ENCODE measurements around the gene LRRC27. TPM values are rescaled to one million over a fixed set of nuclear protein-coding genes. Genes with fewer than 3 reads are reported as not detected.

LRRC27 gene
- total RNA-seq, 1 experiment from 2014 or later, result 4.1 TPM

DNA sequence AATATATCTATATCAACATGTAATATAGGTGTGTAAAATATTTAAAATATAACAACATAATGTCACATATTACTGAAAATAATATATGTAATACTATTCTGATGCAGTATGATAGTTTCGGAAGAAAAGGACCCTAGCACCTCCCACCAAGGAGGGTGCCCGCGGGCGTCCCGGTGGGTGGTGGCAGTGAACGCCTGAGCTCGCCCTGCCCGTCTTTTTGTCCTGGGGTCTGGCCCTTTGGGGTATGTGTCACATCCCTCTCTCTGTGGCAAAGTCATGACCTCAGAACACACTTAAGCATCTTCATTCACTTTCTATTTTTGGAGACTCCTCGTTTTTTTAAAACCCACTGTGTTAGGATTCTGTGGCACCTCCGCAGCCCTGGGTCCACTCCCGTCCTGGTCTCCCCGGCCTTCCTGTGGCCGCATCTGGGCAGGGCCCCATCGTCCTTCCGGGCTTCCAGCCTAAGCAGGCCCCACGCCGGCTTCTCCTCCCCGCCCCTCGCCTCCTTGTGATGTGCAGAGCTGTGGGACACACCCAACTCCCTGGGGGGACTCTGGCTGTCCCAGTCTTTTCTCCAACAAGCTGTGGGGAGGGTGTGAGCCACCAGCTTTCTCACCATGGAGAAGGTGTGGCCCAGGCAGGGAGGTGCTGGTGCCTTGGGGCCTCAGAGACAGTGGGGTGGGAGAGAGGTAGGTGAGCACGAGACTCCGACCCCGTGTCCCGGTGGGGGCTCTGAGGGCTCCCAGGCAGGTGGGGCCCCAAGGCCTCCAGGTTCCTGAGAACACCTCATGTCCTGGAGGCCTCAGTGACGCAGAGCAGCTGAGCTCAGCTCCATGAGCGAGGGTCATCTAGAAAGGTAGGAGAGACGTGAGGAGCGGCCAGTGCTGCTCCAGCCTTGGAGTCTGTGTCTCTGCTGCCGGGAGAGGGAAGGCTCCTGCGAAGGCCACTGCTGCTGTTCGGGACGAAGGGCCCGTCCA lies 81.5 kb downstream of the LRRC27 start:
- no peaks in the 10 kb centered on the region for H3K27me3 ChIP-seq (ENCODE audit: insufficient read depth, low read length)
- no peaks in the 10 kb centered on the region for H4K20me1 ChIP-seq (ENCODE audit: insufficient read depth)
- ChIA-PET CTCF (no interaction called here), POLR2A (no interaction called here), RAD21 (ENCODE audit: low non-redundant PET in 1 of 2, low total read pairs in 2 of 2, uncharacterized antibody in 2 of 2, unreplicated experiment in 2 of 2) (no interaction called here)
- BruUV-seq (replicated peaks), result no TSS peak
- peaks cover 31% of the 10 kb centered on the region; the same call in 1 of the 2 replicates for H3K79me2 ChIP-seq (ENCODE audit: insufficient read depth, low read length)
- H3K4me2 ChIP-seq (ENCODE audit: low read length), result no peak overlapping the region
- no peak overlapping the region for H3K4me3 ChIP-seq (replicated peaks in 1 of 2; ENCODE audit: low read depth in 1 of 2, low read length in 2 of 2)
- H3K27ac ChIP-seq (ENCODE audit: low read depth, low read length), result no peak overlapping the region
- intact Hi-C loops (cut with micrococcal nuclease), result no loop called here
- DNase-seq (ENCODE audit: low read depth, low spot score) (no peak), ATAC-seq (no peak)
- TF ChIP-seq JUND (IDR thresholded peaks at IDR 0.05), result no peak
- TF ChIP-seq, protein P1, sequence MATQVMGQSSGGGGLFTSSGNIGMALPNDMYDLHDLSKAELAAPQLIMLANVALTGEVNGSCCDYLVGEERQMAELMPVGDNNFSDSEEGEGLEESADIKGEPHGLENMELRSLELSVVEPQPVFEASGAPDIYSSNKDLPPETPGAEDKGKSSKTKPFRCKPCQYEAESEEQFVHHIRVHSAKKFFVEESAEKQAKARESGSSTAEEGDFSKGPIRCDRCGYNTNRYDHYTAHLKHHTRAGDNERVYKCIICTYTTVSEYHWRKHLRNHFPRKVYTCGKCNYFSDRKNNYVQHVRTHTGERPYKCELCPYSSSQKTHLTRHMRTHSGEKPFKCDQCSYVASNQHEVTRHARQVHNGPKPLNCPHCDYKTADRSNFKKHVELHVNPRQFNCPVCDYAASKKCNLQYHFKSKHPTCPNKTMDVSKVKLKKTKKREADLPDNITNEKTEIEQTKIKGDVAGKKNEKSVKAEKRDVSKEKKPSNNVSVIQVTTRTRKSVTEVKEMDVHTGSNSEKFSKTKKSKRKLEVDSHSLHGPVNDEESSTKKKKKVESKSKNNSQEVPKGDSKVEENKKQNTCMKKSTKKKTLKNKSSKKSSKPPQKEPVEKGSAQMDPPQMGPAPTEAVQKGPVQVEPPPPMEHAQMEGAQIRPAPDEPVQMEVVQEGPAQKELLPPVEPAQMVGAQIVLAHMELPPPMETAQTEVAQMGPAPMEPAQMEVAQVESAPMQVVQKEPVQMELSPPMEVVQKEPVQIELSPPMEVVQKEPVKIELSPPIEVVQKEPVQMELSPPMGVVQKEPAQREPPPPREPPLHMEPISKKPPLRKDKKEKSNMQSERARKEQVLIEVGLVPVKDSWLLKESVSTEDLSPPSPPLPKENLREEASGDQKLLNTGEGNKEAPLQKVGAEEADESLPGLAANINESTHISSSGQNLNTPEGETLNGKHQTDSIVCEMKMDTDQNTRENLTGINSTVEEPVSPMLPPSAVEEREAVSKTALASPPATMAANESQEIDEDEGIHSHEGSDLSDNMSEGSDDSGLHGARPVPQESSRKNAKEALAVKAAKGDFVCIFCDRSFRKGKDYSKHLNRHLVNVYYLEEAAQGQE (IDR thresholded peaks at IDR 0.05; ENCODE audit: low read depth), result no peak
- no peak for TF ChIP-seq RAD21 (IDR thresholded peaks at IDR 0.05; ENCODE audit: low read depth)
- TF ChIP-seq, protein P2, sequence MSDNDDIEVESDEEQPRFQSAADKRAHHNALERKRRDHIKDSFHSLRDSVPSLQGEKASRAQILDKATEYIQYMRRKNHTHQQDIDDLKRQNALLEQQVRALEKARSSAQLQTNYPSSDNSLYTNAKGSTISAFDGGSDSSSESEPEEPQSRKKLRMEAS (IDR thresholded peaks at IDR 0.05), result no peak
- no peak for TF ChIP-seq POLR2AphosphoS5 (IDR thresholded peaks at IDR 0.05; ENCODE audit: low read depth, low read length)
- no peak for TF ChIP-seq POLR2A (IDR thresholded peaks at IDR 0.05; ENCODE audit: borderline replicate concordance, extremely low read depth, insufficient read depth, insufficient read length)
- TF ChIP-seq, protein P3, sequence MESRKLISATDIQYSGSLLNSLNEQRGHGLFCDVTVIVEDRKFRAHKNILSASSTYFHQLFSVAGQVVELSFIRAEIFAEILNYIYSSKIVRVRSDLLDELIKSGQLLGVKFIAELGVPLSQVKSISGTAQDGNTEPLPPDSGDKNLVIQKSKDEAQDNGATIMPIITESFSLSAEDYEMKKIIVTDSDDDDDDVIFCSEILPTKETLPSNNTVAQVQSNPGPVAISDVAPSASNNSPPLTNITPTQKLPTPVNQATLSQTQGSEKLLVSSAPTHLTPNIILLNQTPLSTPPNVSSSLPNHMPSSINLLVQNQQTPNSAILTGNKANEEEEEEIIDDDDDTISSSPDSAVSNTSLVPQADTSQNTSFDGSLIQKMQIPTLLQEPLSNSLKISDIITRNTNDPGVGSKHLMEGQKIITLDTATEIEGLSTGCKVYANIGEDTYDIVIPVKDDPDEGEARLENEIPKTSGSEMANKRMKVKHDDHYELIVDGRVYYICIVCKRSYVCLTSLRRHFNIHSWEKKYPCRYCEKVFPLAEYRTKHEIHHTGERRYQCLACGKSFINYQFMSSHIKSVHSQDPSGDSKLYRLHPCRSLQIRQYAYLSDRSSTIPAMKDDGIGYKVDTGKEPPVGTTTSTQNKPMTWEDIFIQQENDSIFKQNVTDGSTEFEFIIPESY (IDR thresholded peaks at IDR 0.05; ENCODE audit: extremely low read depth, insufficient replicate concordance, low read length), result no peak
- TF ChIP-seq EZH2 (IDR thresholded peaks at IDR 0.05), result no peak
- no peak for TF ChIP-seq SP1 (IDR thresholded peaks at IDR 0.05; ENCODE audit: low read depth)
- no peak for TF ChIP-seq SIN3A (IDR thresholded peaks at IDR 0.05; ENCODE audit: low read depth)
- TF ChIP-seq ZFX (IDR thresholded peaks at IDR 0.05), result no peak
- no peak for TF ChIP-seq CBX3 (IDR thresholded peaks at IDR 0.05; ENCODE audit: low read depth)
- TF ChIP-seq TCF7L2 (IDR thresholded peaks at IDR 0.05; ENCODE audit: borderline replicate concordance, extremely low read depth, insufficient read depth, insufficient read length), result no peak
- TF ChIP-seq CEBPB (IDR thresholded peaks at IDR 0.05; ENCODE audit: low read depth), result no peak
- no peaks in the 10 kb centered on the region for H3K9me2 ChIP-seq (ENCODE audit: insufficient read depth)
- H2AFZ ChIP-seq (ENCODE audit: low read depth, low read length, poor library complexity, severe bottlenecking), result no peak overlapping the region
- H3K4me1 ChIP-seq (ENCODE audit: control insufficient read depth in 1 of 2, insufficient read depth in 2 of 2, low read length in 2 of 2), result peaks cover 9 to 12% of the 10 kb centered on the region in 2 experiments
- no peak overlapping the region for H3K9ac ChIP-seq (ENCODE audit: low read length)
- H3K36me3 ChIP-seq (ENCODE audit: control insufficient read depth in 1 of 2, insufficient read depth in 2 of 2, low read length in 2 of 2), result peaks cover 0 to 6% of the 10 kb centered on the region in 2 experiments; a peak in 1 of 4 replicates
- no peaks in the 10 kb centered on the region for H3K9me3 ChIP-seq (ENCODE audit: control insufficient read depth in 1 of 2, insufficient read depth in 1 of 2, low read depth in 1 of 2, low read length in 2 of 2)
